Neural crest cell (in vitro differentiated cells): ENCODE results near the gene NAA38. TPM values are rescaled to one million over a fixed set of nuclear protein-coding genes. Genes with fewer than 3 reads are reported as not detected.
A peak's percentile ranks its signal among the peaks of the same experiment; 100 is the strongest.

Experiments
- DNase-seq: peaks from one replicate; pipeline ENCODE4 v3.0.0; 2021; ENCODE audit warnings: low read depth, mixed read lengths, low spot score
- H3K27ac Mint-ChIP-seq: one replicate; pipeline ENCODE4 v1.8.0; 2021; ENCODE audit warnings: mild to moderate bottlenecking, mixed read lengths; ENCODE audit not compliant: unreplicated experiment
- H3K27me3 Mint-ChIP-seq: 2 replicates; pipeline ENCODE4 v1.8.0; 2021; ENCODE audit warnings: low read depth, mild to moderate bottlenecking, mixed read lengths
- H3K36me3 Mint-ChIP-seq: 2 replicates; pipeline ENCODE4 v1.8.0; 2021; ENCODE audit warnings: low read depth, mild to moderate bottlenecking, mixed read lengths
- H3K4me1 Mint-ChIP-seq: 2 replicates; pipeline ENCODE4 v1.8.0; 2021; ENCODE audit warnings: mixed read lengths
- H3K4me3 Mint-ChIP-seq: one replicate; pipeline ENCODE4 v1.8.0; 2021; ENCODE audit warnings: mild to moderate bottlenecking, mixed read lengths
- H3K9me3 Mint-ChIP-seq: 2 replicates; pipeline ENCODE4 v1.8.0; 2021; ENCODE audit warnings: mixed read lengths
- total RNA-seq: library from RNA; stranded (reverse); gene quantifications from 2 replicates; pipeline ENCODE4 v1.2.1, GENCODE V29; 2021
- TF ChIP-seq, protein P1 (sequence below): fragments of 200-600 bp; sonication (generic); conservative IDR thresholded peaks from 2 replicates; pipeline ENCODE4 v1.5.0; 2021; ENCODE audit warnings: antibody characterized with exemption, mild to moderate bottlenecking

NAA38 gene
- total RNA-seq, 1 donor from 2014 or later = 83.4 TPM

DNA sequence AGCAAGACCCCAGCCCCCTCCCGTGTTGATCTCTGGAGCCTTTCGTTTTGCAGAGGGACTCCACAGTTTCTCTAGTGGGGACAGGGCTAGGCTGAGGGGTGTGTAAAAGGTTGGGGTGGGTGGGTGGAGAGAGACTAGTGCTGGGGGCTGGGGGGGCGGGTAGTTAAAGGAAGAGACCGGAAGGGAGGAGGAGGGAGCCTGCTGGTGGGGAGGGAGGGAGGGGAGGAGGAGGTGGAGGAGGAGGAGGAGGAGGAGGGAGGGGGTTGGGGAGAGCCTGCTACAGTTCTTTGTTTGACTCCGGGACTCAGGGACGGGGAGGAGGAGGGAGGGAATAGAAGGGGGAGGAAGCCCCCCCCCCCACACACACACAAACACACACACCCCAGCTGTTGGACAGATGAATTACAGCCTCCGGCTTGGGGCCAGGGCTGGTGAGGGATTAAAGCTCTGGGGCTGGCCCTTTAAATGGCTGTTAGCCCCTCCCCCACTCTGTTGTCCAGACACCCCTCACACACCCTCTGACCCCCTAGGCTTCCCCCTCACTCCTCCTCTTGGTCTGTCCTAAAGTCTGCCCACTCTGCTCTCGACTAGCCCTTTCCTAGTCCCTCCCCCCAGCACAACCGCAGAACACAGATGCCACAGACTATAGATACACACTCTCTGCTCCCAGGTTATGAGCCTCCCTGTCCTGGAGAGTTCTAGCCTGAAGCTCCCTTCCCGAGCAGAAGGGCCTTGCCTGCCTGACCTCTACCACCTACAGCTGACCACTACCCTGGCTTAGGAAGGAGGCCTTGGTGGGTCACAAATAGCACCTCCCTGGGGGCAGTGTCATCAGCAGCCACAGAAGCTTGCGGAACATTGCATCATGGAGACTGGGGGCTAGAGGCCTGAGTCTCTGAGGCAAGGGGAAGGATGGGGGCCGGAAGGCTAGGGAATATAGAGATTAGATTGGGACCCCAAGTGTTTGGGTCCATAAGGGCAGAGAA is 19.0 kb downstream of the NAA38 start:
- Mint-ChIP-seq H3K27me3 (peaks cover 18% of the 10 kb centered on the region), H3K4me1 (peaks cover 80% of the 10 kb centered on the region), H3K27ac (peak overlapping the region; percentile 93), H3K4me3 (peak overlapping the region; percentile 96), H3K36me3 (peaks cover 3% of the 10 kb centered on the region), H3K9me3 (no peaks in the 10 kb centered on the region)
- peak; percentile 58 for DNase-seq
- TF ChIP-seq, protein P1, sequence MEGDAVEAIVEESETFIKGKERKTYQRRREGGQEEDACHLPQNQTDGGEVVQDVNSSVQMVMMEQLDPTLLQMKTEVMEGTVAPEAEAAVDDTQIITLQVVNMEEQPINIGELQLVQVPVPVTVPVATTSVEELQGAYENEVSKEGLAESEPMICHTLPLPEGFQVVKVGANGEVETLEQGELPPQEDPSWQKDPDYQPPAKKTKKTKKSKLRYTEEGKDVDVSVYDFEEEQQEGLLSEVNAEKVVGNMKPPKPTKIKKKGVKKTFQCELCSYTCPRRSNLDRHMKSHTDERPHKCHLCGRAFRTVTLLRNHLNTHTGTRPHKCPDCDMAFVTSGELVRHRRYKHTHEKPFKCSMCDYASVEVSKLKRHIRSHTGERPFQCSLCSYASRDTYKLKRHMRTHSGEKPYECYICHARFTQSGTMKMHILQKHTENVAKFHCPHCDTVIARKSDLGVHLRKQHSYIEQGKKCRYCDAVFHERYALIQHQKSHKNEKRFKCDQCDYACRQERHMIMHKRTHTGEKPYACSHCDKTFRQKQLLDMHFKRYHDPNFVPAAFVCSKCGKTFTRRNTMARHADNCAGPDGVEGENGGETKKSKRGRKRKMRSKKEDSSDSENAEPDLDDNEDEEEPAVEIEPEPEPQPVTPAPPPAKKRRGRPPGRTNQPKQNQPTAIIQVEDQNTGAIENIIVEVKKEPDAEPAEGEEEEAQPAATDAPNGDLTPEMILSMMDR = no peak

DNA sequence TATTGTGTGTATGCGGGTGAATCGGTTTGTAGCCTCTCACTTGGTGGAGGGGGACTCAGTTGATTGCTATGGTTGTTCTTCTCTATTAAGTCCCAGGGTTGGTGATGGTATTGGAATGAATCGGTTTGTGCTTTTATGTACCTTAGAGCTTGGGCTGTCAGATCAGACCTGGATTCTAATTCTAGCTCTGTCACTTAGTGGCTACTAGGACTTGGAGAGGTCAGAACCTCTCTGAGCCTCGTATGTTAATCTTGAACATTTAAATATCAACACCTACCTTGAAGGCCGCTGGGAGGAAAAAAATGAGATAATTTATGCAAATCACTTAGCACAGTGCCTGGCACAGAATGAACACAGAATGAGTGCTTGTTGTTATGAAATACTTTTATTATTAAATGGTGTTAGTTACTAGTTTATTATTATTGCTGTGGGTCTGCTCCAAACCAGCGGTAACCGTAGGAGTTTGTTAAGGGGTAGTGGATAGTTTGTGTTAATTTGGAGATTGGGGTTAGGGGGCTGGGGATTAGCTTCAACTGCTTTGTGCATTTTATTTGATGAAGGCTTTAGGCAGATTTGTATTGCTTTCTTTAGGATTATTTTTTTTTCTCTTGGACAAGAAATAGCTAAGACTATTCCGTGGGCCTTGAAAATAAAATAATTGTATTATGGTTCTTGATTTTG is 19.8 kb downstream of the NAA38 start:
- Mint-ChIP-seq H3K4me3 (peak overlapping the region; percentile 96), H3K4me1 (peaks cover 75% of the 10 kb centered on the region), H3K27me3 (peaks cover 18% of the 10 kb centered on the region), H3K36me3 (peaks cover 3% of the 10 kb centered on the region), H3K9me3 (no peaks in the 10 kb centered on the region), H3K27ac (peak overlapping the region; percentile 83)
- TF ChIP-seq, protein P1 = no peak
- no peak for DNase-seq

DNA sequence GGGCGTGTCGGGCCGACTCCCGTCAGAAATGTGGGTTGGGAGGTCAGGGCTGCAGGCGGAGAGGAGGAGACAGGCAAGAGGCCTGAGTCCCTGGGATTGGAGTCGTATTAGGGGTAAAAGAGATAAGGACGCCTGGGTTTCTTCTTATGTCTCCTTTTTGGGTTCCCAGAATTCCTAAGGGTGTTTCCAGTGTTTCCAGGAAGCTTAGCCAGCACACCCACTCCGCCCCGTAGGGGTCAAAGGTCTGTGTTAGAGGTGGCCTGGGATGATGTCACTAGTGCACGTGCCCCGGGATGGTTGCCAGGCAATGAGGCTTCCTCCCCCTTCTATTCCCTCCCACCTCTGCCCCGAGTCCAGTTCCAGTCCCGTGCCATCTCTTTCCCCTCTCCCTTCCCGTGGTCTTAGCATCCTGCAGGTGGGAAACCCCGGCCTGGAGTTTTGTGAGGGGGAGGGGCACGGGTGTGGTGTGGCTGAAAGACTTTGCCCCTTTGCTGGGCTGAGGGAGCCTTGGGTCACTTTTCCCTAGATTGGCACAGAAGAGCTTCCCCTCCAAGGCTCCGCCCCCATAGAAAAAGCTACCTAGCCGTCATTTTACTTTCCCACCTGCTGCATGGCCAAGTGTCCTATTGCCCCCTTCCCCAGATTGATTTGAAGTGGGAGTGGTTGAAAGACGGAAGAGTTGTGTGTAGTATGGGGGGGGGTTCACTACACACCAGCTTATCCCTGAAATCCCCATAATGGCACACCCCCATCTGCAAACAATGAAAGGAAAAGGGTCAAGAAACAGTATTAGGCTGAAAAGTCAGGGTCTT is 20.6 kb downstream of the NAA38 start:
- H3K36me3 Mint-ChIP-seq = peaks cover 3% of the 10 kb centered on the region
- peaks cover 22% of the 10 kb centered on the region for H3K27me3 Mint-ChIP-seq
- H3K4me3 Mint-ChIP-seq = peak overlapping the region; percentile 96
- H3K9me3 Mint-ChIP-seq = no peaks in the 10 kb centered on the region
- H3K4me1 Mint-ChIP-seq = peaks cover 69% of the 10 kb centered on the region
- peak; percentile 92 for DNase-seq
- TF ChIP-seq, protein P1 = no peak
- peak overlapping the region; percentile 97 for H3K27ac Mint-ChIP-seq

DNA sequence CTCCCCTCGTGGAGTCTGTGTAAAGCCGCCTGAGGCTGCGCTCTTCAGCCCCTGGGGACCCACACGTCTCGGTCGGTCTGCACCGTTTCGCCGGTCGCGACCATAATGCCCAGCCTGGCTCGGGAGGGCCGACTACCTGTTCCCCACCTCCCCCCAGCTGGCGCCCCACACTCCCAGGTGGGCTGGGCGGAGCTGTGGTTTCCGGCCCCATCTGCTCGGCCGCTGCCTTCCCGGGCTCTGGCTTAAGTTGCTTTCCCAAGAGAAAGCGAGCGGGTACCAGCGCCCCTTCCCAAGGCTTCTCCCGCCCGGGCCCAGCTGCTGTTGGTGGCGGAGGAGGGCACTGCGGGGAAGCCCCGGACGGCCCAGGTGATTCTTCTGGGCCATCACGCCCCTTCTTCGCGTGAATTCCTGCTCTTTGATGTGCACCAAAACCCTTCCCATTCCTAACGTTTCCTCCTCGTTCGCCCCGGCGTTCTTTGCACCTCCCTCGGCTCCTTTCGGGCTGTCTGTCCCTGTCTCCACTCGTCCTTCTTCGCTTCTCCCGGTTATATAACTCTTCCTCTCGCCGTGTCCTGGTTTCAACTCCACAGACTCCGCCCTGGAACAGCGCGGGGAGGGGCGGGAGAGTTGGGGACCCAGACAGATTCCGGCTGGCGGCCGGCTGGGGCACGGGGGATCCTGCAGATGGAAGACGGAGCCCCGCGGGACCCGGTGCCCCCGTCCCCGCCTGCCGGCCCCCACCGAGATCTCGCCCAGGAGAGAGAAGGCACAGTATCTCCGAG is 21.4 kb downstream of the NAA38 start:
- Mint-ChIP-seq H3K4me1 (peaks cover 63% of the 10 kb centered on the region), H3K9me3 (no peaks in the 10 kb centered on the region), H3K36me3 (peaks cover 3% of the 10 kb centered on the region), H3K27me3 (peaks cover 28% of the 10 kb centered on the region), H3K4me3 (peak overlapping the region; percentile 96), H3K27ac (peak overlapping the region; percentile 97)
- TF ChIP-seq, protein P1 = no peak
- peak; percentile 50 for DNase-seq
